ENCODE data around the gene RETREG2. TPM values are rescaled to one million over a fixed set of nuclear protein-coding genes. Genes with fewer than 3 reads are reported as not detected.

The RETREG2 gene, protein sequence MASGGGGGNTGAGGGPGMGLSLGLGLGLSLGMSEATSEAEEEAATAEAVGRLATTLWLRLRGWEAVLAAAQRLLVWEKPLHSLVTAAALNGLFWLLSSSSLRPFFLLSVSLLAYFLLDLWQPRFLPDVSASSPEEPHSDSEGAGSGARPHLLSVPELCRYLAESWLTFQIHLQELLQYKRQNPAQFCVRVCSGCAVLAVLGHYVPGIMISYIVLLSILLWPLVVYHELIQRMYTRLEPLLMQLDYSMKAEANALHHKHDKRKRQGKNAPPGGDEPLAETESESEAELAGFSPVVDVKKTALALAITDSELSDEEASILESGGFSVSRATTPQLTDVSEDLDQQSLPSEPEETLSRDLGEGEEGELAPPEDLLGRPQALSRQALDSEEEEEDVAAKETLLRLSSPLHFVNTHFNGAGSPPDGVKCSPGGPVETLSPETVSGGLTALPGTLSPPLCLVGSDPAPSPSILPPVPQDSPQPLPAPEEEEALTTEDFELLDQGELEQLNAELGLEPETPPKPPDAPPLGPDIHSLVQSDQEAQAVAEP
- 43.7 TPM for total RNA-seq

DNA sequence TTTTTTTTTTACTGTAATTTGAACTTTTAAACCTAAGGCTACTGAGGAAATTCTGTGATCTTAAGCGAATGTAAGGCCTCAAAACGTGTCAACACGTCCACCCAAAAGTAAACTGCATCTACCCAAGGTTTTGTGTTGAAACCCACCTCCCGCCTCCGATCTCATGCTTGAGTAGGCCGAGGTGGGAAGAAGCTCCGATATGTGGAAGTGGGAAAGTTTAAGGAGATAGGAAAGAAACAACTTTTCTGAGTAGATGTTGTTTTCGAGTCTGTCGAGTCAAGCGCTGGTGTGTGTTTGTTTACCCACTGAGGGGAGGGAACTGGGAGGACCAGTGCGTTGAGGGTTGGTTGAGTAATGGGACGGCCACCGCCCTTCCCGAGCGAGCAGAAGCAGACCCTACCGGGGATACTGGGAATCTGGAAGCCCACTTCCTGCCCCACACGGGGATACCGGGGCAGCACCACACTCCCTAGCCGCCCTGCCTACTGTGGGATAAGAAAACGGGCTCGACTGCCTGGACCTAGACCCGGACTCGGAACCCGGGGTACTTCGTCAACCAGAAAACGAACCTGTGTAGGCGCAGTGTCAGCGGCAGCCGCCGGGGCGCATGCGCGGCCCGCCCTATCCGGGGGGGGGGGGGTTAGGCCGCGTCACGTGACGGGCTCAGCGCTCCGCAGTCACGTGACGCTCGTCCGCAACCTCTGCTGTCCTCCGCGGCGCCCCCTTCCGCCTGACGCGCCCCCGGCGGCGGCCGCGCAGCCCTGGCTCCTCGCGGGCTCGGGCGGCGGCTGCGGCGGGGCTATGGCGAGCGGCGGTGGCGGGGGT lies at the start of gene RETREG2:
TSS of gene RETREG2 (plus strand) at position 724 of the 825 bp plus-strand sequence. CDS start at position 802, 78 bp downstream.
- Histone ChIP-seq H3K9me3 (no peaks in the 10 kb centered on the region), H3K27me3 (no peaks in the 10 kb centered on the region), H3K36me3 (peaks cover 0 to 57% of the 10 kb centered on the region in 2 donors), H3K4me3 (peak within 1 kb of the TSS; percentile 71 to 93), H3K4me1 (peaks cover 41% of the 10 kb centered on the region), H3K27ac (peak within 1 kb of the TSS; percentile 99)
- DNase-seq (ENCODE audit: extremely low spot score in 2 of 2) = peak in 1 of 2 donors; percentile 97
- intact Hi-C loops (cut with DNase I) = loop anchor here (2.0 kb wide), 1 partner anchor 41 kb away; the partner anchor contains the start of gene ABCB6
- TF ChIP-seq POLR2AphosphoS5 (IDR thresholded peaks at IDR 0.05; ENCODE audit: insufficient read depth in 1 of 2, low read depth in 1 of 2) = peak; percentile 59 to 100
- TF ChIP-seq, protein P1, sequence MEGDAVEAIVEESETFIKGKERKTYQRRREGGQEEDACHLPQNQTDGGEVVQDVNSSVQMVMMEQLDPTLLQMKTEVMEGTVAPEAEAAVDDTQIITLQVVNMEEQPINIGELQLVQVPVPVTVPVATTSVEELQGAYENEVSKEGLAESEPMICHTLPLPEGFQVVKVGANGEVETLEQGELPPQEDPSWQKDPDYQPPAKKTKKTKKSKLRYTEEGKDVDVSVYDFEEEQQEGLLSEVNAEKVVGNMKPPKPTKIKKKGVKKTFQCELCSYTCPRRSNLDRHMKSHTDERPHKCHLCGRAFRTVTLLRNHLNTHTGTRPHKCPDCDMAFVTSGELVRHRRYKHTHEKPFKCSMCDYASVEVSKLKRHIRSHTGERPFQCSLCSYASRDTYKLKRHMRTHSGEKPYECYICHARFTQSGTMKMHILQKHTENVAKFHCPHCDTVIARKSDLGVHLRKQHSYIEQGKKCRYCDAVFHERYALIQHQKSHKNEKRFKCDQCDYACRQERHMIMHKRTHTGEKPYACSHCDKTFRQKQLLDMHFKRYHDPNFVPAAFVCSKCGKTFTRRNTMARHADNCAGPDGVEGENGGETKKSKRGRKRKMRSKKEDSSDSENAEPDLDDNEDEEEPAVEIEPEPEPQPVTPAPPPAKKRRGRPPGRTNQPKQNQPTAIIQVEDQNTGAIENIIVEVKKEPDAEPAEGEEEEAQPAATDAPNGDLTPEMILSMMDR (IDR thresholded peaks at IDR 0.05) = peak; percentile 5 to 88 (median 20)
- TF ChIP-seq POLR2A (IDR thresholded peaks at IDR 0.05) = peak; percentile 41 to 99

DNA sequence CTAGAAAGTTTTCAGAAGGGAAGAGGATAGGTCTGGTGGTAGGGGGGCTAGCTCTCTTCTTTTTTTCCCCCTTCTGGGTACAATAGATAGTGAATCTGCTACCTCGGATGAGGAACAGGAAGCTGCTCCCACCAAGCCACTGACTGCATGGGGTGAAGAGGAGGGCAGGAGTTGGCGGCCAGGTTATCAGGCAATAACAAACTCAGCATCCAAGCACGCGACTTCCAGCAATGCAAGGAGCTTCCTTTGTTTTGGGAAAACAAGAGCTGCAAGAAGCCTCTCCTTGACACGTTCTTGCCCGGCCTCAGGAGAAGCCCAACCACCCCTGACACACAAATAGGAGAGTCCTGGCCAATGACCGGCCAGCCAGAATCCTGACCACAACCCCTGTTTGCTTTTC lies 49.7 kb upstream of the RETREG2 start:
- Histone ChIP-seq H3K27me3 (no peaks in the 10 kb centered on the region), H3K9me3 (no peaks in the 10 kb centered on the region), H3K4me1 (peaks cover 14% of the 10 kb centered on the region), H3K4me3 (no peak overlapping the region), H3K27ac (no peak overlapping the region), H3K36me3 (no peaks in the 10 kb centered on the region)
- no peak for DNase-seq (ENCODE audit: extremely low spot score in 2 of 2)
- intact Hi-C loops (cut with DNase I) = no loop called here
- no peak for TF ChIP-seq POLR2A (IDR thresholded peaks at IDR 0.05)

DNA sequence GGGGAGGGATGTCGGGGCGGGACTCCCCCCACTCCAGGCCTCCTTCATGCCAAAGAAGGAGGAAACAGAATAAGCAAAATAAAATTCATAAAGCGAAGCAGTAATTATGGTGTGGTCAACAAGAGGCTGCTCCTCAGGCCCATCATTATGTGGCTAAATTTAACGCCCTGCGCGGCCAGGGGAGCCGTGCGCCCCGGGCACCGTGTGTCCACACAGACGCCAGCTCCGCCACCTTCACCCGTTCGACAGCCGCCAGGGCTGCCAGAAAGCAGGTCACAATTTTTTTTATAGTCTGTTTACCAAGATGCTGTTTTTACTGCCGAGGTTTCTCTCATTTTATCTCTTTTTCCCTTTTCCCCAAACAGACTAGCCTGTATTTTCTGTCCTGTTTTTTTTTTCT lies 48.5 kb upstream of the RETREG2 start:
- Histone ChIP-seq H3K36me3 (no peaks in the 10 kb centered on the region), H3K9me3 (no peaks in the 10 kb centered on the region), H3K27me3 (no peaks in the 10 kb centered on the region), H3K27ac (no peak overlapping the region), H3K4me3 (no peak overlapping the region), H3K4me1 (peaks cover 7% of the 10 kb centered on the region)
- DNase-seq (ENCODE audit: extremely low spot score in 2 of 2) = no peak
- intact Hi-C loops (cut with DNase I) = no loop called here
- TF ChIP-seq POLR2A (IDR thresholded peaks at IDR 0.05) (no peak), POLR2AphosphoS5 (IDR thresholded peaks at IDR 0.05; ENCODE audit: insufficient read depth in 1 of 2, low read depth in 1 of 2) (no peak)
- TF ChIP-seq, protein P1 (IDR thresholded peaks at IDR 0.05) = no peak

DNA sequence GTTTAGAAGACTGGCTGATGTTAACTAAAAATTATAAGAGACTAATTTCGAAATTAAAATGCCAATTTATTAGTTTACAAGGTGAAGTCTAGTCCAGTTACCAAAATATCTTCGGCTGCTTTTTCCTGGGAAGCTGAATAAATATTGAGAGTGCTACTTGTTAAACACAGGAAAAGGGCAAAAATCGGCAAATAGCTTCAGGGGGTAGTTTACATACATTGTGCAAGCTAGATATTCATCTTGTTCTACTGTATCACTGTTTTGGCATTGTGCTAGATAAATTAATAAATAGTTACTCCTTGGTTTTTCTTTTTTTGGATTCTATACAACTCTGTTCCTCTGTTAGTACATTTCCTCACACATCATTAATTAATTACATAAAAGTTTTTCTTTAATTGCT lies 46.7 kb upstream of the RETREG2 start:
- Histone ChIP-seq H3K27ac (no peak overlapping the region), H3K4me3 (no peak overlapping the region), H3K9me3 (no peaks in the 10 kb centered on the region), H3K27me3 (no peaks in the 10 kb centered on the region), H3K4me1 (no peaks in the 10 kb centered on the region), H3K36me3 (no peaks in the 10 kb centered on the region)
- TF ChIP-seq POLR2AphosphoS5 (IDR thresholded peaks at IDR 0.05; ENCODE audit: insufficient read depth in 1 of 2, low read depth in 1 of 2) = no peak
- TF ChIP-seq, protein P1 (IDR thresholded peaks at IDR 0.05) = no peak
- TF ChIP-seq POLR2A (IDR thresholded peaks at IDR 0.05) = no peak
- intact Hi-C loops (cut with DNase I) = no loop called here
- DNase-seq (ENCODE audit: extremely low spot score in 2 of 2) = no peak

DNA sequence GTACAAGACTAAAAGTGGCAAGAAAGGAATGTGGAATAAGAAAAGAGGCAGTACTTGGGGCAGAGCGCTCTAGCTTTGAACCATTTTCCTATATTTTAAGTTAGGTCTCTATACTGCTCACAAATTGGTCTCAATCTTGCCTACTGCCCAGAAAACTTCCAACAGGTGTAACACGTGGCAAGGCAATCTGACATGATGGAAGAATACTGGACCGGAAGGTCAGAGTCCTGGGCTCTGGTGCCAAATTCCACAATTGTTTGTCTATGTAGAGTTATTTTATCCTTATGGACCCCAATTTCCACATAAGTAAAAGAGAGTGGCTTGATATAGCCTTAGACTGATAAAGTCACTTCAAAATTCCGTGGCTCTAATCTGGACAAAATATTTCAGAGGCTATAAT lies 46.3 kb upstream of the RETREG2 start:
- intact Hi-C loops (cut with DNase I) = no loop called here
- H3K9me3 ChIP-seq = no peaks in the 10 kb centered on the region
- H3K4me1 ChIP-seq = no peaks in the 10 kb centered on the region
- no peaks in the 10 kb centered on the region for H3K36me3 ChIP-seq
- DNase-seq (ENCODE audit: extremely low spot score in 2 of 2) = no peak
- no peak overlapping the region for H3K4me3 ChIP-seq
- no peak overlapping the region for H3K27ac ChIP-seq
- TF ChIP-seq, protein P1 (IDR thresholded peaks at IDR 0.05) = no peak
- no peak for TF ChIP-seq POLR2A (IDR thresholded peaks at IDR 0.05)
- no peak for TF ChIP-seq POLR2AphosphoS5 (IDR thresholded peaks at IDR 0.05; ENCODE audit: insufficient read depth in 1 of 2, low read depth in 1 of 2)
- H3K27me3 ChIP-seq = no peaks in the 10 kb centered on the region
